GM19438 (cell line): ENCODE measurements around the gene ZNF701.
"Not testable (repeated sequence)": the region's sequence is repeated elsewhere in the genome, so short reads cannot be mapped to it uniquely, and the experiment has no call there.

Experiments used
- ATAC-seq: cut with Tn5 transposase; IDR thresholded peaks from one replicate; pipeline ENCODE4 v1.9.1; 2021; ENCODE audit warnings: low read depth; ENCODE audit not compliant: unreplicated experiment

The ZNF701 gene

GRCh38 chr19:52570000-52570861, at the start of gene ZNF701:
Gene ZNF701, plus strand, starts transcription at chr19:52570287. Its CDS starts 3,861 bp downstream, at chr19:52574148.
- ATAC-seq, result peak; percentile 89

- ATAC-seq, result no peak
Measured at GRCh38 chr19:52522551-52522950, 47.5 kb upstream of the ZNF701 start.

GRCh38 chr19:52524086-52524485, 46.0 kb upstream of the ZNF701 start:
- no peak for ATAC-seq

GRCh38 chr19:52527134-52527955, 42.7 kb upstream of the ZNF701 start, which contains the start of gene ZNF808:
Gene ZNF808, plus strand, starts transcription at chr19:52527668. Its CDS starts 15,617 bp downstream, at chr19:52543285.
- peak; percentile 87 for ATAC-seq

GRCh38 chr19:52527956-52528351, 42.1 kb upstream of the ZNF701 start:
- ATAC-seq, result no peak

- ATAC-seq, result no peak
Measured at GRCh38 chr19:52532480-52532879, 37.6 kb upstream of the ZNF701 start.

GRCh38 chr19:52533901-52534300, 36.2 kb upstream of the ZNF701 start:
- ATAC-seq, result no peak

GRCh38 chr19:52535385-52535770, 34.7 kb upstream of the ZNF701 start:
- ATAC-seq, result peak; percentile 11

GRCh38 chr19:52535771-52536447, 34.2 kb upstream of the ZNF701 start:
- peak; percentile 72 for ATAC-seq

- peak; percentile 32 for ATAC-seq
Measured at GRCh38 chr19:52536448-52536800, 33.7 kb upstream of the ZNF701 start.

- ATAC-seq, result not testable (repeated sequence)
Measured at GRCh38 chr19:52538815-52539214, 31.3 kb upstream of the ZNF701 start.

- not testable (repeated sequence) for ATAC-seq
Measured at GRCh38 chr19:52541176-52541575, 28.9 kb upstream of the ZNF701 start.

GRCh38 chr19:52541608-52542007, 28.5 kb upstream of the ZNF701 start:
- no peak for ATAC-seq

GRCh38 chr19:52542541-52542940, 27.5 kb upstream of the ZNF701 start:
- not testable (repeated sequence) for ATAC-seq

- no peak for ATAC-seq
Measured at GRCh38 chr19:52542984-52543664, 27.0 kb upstream of the ZNF701 start.

GRCh38 chr19:52554216-52554971, 15.7 kb upstream of the ZNF701 start:
- no peak for ATAC-seq

GRCh38 chr19:52557231-52557995, 12.7 kb upstream of the ZNF701 start:
- ATAC-seq, result no peak

GRCh38 chr19:52558732-52559445, 11.2 kb upstream of the ZNF701 start:
- ATAC-seq, result not testable (repeated sequence)
